GM12875 (cell line): Measurements from ENCODE around the gene WWP2.
"Not testable (repeated sequence)": the region's sequence is repeated elsewhere in the genome, so short reads cannot be mapped to it uniquely, and the experiment has no call there.

Source experiments
- H3K4me3 ChIP-seq: one replicate; pipeline ENCODE4 v1.5.1; 2011; ENCODE audit warnings: low read depth, low read length, control low read depth
- CTCF ChIP-seq: IDR thresholded peaks from 2 replicates; pipeline ENCODE4 v1.5.1; 2011; ENCODE audit warnings: low read depth, mild to moderate bottlenecking, control low read depth, inconsistent platforms, low read length, moderate library complexity, borderline replicate concordance; ENCODE audit not compliant: insufficient read depth

The WWP2 gene

GRCh38 chr16:69940676-69941075 is 178.5 kb downstream of the WWP2 start:
- TF ChIP-seq CTCF: no peak
- no peak overlapping the region for H3K4me3 ChIP-seq

- TF ChIP-seq CTCF: no peak
- H3K4me3 ChIP-seq: no peak overlapping the region
These were observed 179.3 kb downstream of the WWP2 start for GRCh38 chr16:69941251-69942098.

GRCh38 chr16:69942099-69942491 is 180.0 kb downstream of the WWP2 start:
- no peak for TF ChIP-seq CTCF
- no peak overlapping the region for H3K4me3 ChIP-seq

- no peak for TF ChIP-seq CTCF
- H3K4me3 ChIP-seq: no peak overlapping the region
These were observed 180.6 kb downstream of the WWP2 start for GRCh38 chr16:69942627-69943170.

- H3K4me3 ChIP-seq: not testable (repeated sequence)
These were observed 181.3 kb downstream of the WWP2 start for GRCh38 chr16:69943241-69944036.

- H3K4me3 ChIP-seq: not testable (repeated sequence)
These were observed 188.3 kb downstream of the WWP2 start for GRCh38 chr16:69950411-69950810.

- H3K4me3 ChIP-seq: not testable (repeated sequence)
These were observed 189.0 kb downstream of the WWP2 start, which contains the start of gene CLEC18A for GRCh38 chr16:69951017-69951671. Gene CLEC18A, plus strand, starts transcription at chr16:69951334. Its CDS starts 33 bp downstream, at chr16:69951367.

GRCh38 chr16:69951672-69952031 is 189.5 kb downstream of the WWP2 start:
- not testable (repeated sequence) for H3K4me3 ChIP-seq

- not testable (repeated sequence) for H3K4me3 ChIP-seq
These were observed 190.0 kb downstream of the WWP2 start for GRCh38 chr16:69952116-69952515.

- not testable (repeated sequence) for H3K4me3 ChIP-seq
These were observed 190.6 kb downstream of the WWP2 start for GRCh38 chr16:69952572-69953355.

GRCh38 chr16:69954241-69954640 is 192.1 kb downstream of the WWP2 start:
- H3K4me3 ChIP-seq: not testable (repeated sequence)

- H3K4me3 ChIP-seq: not testable (repeated sequence)
These were observed 201.2 kb downstream of the WWP2 start for GRCh38 chr16:69963312-69963711.

- not testable (repeated sequence) for H3K4me3 ChIP-seq
These were observed 203.0 kb downstream of the WWP2 start for GRCh38 chr16:69964960-69965660.
